BLaER1 (cell line): ENCODE results near the gene PROSER2.
A peak's percentile ranks its signal among the peaks of the same experiment; 100 is the strongest.

ENCODE experiments used
- H3K27ac ChIP-seq: shearing (Covaris generic); formaldehyde crosslinking; 2 replicates; pipeline ENCODE4 v1.8.1; 2022
- H3K27me3 ChIP-seq: shearing (Covaris generic); formaldehyde crosslinking; 2 replicates; pipeline ENCODE4 v1.8.1; 2022
- H3K36me3 ChIP-seq: shearing (Covaris generic); formaldehyde crosslinking; 2 replicates; pipeline ENCODE4 v1.8.1; 2022
- H3K4me1 ChIP-seq: shearing (Covaris generic); formaldehyde crosslinking; 2 replicates; pipeline ENCODE4 v1.8.1; 2022
- H3K4me2 ChIP-seq: shearing (Covaris generic); formaldehyde crosslinking; 2 replicates; pipeline ENCODE4 v1.8.1; 2022
- H3K4me3 ChIP-seq: shearing (Covaris generic); formaldehyde crosslinking; 2 replicates; pipeline ENCODE4 v1.8.1; 2022
- H3K9ac ChIP-seq: shearing (Covaris generic); formaldehyde crosslinking; 2 replicates; pipeline ENCODE4 v1.8.1; 2022
- H3K9me3 ChIP-seq: shearing (Covaris generic); formaldehyde crosslinking; 2 replicates; pipeline ENCODE4 v1.8.1; 2022
- H4K20me1 ChIP-seq: shearing (Covaris generic); formaldehyde crosslinking; 2 replicates; pipeline ENCODE4 v1.8.1; 2022
- Cebpa-rat ChIP-seq: shearing (Covaris generic); IDR thresholded peaks from 2 replicates; pipeline ENCODE4 v1.8.1; 2022

Gene PROSER2

DNA sequence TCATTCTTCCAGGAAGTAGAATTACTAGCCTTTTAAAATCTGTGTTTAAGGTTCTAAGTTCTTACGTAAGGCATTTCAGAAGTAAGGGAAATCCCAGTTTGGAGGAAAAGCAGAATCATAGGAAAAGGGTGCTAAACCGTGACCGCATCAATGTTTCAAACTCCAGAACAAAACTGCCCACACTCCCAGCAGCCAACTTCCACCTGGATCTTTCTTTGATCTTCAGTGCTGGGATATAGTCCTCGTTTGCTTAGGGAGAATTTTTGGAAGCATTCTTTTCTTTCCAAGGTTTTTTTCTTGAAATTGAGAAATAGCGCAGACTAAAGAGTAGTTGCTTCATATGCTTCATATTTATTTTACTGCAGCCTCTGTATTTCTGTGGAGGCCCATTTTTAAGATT is 8.9 kb downstream of the PROSER2 start:
- no peaks in the 10 kb centered on the region for H3K36me3 ChIP-seq
- H4K20me1 ChIP-seq = no peaks in the 10 kb centered on the region
- no peaks in the 10 kb centered on the region for H3K27me3 ChIP-seq
- no peak overlapping the region for H3K27ac ChIP-seq
- H3K4me3 ChIP-seq = no peak overlapping the region
- H3K9ac ChIP-seq = no peak overlapping the region
- no peaks in the 10 kb centered on the region for H3K9me3 ChIP-seq
- no peak overlapping the region for H3K4me2 ChIP-seq
- H3K4me1 ChIP-seq = peaks cover 17% of the 10 kb centered on the region
- TF ChIP-seq Cebpa-rat = no peak

DNA sequence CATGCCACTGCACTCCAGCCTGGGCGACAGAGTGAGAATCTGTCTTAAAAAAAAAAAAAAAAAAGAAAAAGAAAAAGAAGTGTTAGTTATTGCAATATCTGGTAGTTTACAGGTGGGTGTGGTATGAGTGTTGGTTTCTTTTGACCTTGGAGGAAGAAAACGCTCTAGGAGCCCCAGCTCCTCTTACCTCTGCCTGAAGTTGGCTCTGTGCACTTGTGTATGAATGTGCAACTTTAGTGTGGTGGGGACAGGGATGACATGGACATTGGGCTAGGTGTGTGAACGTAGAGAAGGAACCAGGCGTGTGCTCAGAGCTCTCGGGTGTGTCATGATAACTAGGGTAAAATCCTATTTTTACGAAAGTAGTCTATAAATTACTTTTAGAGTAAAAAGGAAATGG is 11.9 kb downstream of the PROSER2 start:
- Histone ChIP-seq H3K4me3 (no peak overlapping the region), H3K9ac (no peak overlapping the region), H3K27ac (no peak overlapping the region), H3K36me3 (no peaks in the 10 kb centered on the region), H3K27me3 (no peaks in the 10 kb centered on the region), H3K4me1 (peaks cover 17% of the 10 kb centered on the region), H4K20me1 (no peaks in the 10 kb centered on the region), H3K9me3 (no peaks in the 10 kb centered on the region), H3K4me2 (peak overlapping the region; percentile 34)
- TF ChIP-seq Cebpa-rat = no peak

DNA sequence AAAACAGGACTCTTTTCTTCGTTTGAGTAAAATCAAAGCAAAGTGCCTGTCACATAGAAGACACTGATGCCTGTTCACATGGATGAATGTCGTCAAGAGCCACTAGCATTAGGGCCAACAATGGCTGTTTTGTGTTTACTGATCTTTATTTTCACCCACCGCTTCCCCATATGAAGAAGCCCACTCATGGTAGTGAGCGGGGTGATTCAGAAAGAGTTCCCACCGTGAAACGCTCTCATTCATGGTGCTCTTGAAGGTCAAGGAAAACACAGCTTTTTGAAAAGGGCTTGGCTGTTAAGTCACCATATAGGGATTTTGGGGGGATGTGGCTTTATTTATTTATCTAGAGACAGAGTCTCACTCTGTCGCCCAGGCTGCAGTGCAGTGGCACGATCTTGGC is 12.5 kb downstream of the PROSER2 start:
- no peak overlapping the region for H3K27ac ChIP-seq
- no peak overlapping the region for H3K9ac ChIP-seq
- H3K4me3 ChIP-seq = no peak overlapping the region
- no peaks in the 10 kb centered on the region for H3K36me3 ChIP-seq
- no peaks in the 10 kb centered on the region for H3K9me3 ChIP-seq
- no peak for TF ChIP-seq Cebpa-rat
- no peak overlapping the region for H3K4me2 ChIP-seq
- H3K4me1 ChIP-seq = peaks cover 14% of the 10 kb centered on the region
- no peaks in the 10 kb centered on the region for H3K27me3 ChIP-seq
- no peaks in the 10 kb centered on the region for H4K20me1 ChIP-seq

DNA sequence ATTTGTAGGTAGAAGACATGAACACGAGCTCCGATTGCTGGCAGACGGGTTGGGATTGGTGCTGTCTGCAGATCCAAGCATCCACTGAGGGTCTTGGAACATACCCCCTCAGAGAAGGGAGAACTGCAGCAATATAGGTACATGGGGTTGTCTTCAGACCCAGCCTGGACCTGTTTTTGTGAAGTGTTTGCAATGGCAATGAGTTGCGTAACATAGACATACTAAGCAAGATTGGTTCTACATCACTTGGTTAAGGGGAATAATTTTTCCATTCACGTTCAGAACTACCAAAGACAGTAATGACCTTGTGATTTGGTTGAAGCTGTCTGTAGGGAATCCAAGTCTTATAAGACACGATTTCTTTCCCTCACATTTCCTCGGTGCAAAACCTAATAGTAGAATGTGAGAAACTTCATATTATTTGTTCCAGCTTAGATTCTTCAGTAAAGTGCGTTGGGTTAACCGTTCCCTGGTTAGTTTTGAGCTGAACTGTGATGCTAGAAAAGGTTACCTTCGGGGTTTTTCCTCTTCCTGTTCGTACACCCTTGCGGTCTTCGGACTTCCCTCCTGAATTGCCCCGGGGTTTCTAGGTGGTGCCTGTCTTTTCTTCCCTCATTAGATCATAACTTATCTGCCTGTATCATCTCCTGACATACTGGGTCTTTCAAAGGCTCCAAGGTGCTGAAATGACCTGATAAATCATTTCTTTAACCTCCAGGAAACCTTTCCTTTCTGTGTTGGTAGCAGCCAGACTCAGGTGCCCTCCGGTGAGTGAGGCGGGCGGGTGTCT is 14.4 kb downstream of the PROSER2 start:
- H3K27ac ChIP-seq = no peak overlapping the region

DNA sequence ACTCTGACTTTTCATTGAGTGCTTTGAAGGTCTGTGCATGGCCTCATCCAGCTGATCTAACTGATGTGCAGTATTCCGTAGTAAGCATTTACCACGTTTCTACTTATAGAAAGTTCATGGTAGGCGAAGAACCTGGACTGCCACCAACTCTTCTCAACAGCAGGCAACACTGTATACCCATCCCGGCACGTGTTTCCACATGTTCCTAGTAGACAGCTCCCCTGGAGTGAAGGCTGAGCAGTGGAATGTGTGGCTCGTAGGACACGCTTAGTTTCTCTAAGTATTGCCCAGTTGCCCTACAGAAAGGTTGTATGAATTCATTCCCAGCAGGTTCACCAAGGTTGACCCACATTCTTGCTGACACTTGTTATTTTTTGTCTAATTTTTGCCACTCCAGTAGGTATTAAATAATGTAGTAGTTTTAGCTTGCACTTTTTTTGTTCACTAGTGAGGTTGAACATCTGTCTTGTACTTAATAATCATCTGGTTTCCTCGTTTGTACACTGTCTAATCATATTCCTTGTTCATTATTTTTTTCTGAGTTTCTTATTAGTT is 15.2 kb downstream of the PROSER2 start:
- Histone ChIP-seq H3K9ac (no peak overlapping the region), H3K4me1 (peaks cover 10% of the 10 kb centered on the region), H4K20me1 (no peaks in the 10 kb centered on the region; the same call in 1 of the 2 replicates), H3K27me3 (no peaks in the 10 kb centered on the region), H3K4me2 (no peak overlapping the region), H3K4me3 (no peak overlapping the region), H3K36me3 (no peaks in the 10 kb centered on the region), H3K9me3 (no peaks in the 10 kb centered on the region), H3K27ac (no peak overlapping the region)
- TF ChIP-seq Cebpa-rat = no peak

More for the DNA sequence above, 14.4 kb downstream of the PROSER2 start:
- Histone ChIP-seq H3K36me3 (no peaks in the 10 kb centered on the region), H3K9ac (no peak overlapping the region), H4K20me1 (no peaks in the 10 kb centered on the region), H3K9me3 (no peaks in the 10 kb centered on the region), H3K27me3 (no peaks in the 10 kb centered on the region), H3K4me1 (peaks cover 10% of the 10 kb centered on the region), H3K4me3 (no peak overlapping the region), H3K4me2 (no peak overlapping the region)
- peak; percentile 79 for TF ChIP-seq Cebpa-rat

DNA sequence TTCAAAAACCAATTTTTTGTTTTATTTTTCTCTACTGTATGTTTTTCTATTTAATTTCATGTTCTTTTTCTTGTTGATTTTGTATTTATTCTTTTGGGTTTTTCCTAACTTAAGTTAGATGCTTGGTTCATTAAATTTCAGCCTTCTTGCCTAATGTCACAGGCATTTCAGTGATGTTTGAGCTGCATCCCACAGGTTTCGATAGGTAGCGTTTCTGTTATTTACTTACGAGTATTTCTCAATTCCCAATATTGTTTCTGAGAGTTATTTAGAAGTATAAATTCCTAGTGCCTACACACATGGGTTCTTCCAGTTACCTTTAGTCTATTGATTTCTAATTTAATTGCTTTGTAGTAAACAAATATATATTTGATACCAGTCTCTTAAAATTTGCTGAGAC is 18.2 kb downstream of the PROSER2 start:
- H3K27ac ChIP-seq = no peak overlapping the region
- H3K27me3 ChIP-seq = no peaks in the 10 kb centered on the region
- H3K9ac ChIP-seq = no peak overlapping the region
- TF ChIP-seq Cebpa-rat = no peak
- no peaks in the 10 kb centered on the region; the same call in 1 of the 2 replicates for H4K20me1 ChIP-seq
- no peaks in the 10 kb centered on the region for H3K9me3 ChIP-seq
- H3K36me3 ChIP-seq = no peaks in the 10 kb centered on the region
- H3K4me2 ChIP-seq = no peak overlapping the region
- H3K4me1 ChIP-seq = peaks cover 1% of the 10 kb centered on the region
- no peak overlapping the region for H3K4me3 ChIP-seq

DNA sequence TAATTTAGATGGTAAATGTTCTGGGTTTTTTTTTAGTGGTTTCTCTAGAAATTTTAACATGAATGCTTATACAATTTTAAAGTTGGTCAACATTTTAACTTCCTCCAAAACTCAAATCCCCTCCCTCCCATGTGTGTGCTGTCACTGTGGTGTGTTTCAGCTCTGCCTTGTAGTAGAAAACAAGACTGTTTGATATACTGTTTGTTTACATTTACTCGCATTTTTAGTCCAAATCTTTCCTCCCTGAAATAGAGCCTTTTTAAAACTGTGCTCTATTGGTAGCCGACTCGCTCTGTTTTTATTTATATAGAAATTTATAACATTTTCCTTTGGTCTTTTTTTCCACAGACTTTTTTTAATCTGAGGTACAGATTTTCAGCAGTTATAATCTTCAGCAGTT is 19.3 kb downstream of the PROSER2 start:
- H3K36me3 ChIP-seq = no peaks in the 10 kb centered on the region
- no peak for TF ChIP-seq Cebpa-rat
- H3K4me1 ChIP-seq = peaks cover 7% of the 10 kb centered on the region
- no peaks in the 10 kb centered on the region for H3K9me3 ChIP-seq
- no peaks in the 10 kb centered on the region for H3K27me3 ChIP-seq
- H3K4me3 ChIP-seq = no peak overlapping the region
- H3K9ac ChIP-seq = no peak overlapping the region
- no peaks in the 10 kb centered on the region; the same call in 1 of the 2 replicates for H4K20me1 ChIP-seq
- H3K4me2 ChIP-seq = no peak overlapping the region
- no peak overlapping the region for H3K27ac ChIP-seq

DNA sequence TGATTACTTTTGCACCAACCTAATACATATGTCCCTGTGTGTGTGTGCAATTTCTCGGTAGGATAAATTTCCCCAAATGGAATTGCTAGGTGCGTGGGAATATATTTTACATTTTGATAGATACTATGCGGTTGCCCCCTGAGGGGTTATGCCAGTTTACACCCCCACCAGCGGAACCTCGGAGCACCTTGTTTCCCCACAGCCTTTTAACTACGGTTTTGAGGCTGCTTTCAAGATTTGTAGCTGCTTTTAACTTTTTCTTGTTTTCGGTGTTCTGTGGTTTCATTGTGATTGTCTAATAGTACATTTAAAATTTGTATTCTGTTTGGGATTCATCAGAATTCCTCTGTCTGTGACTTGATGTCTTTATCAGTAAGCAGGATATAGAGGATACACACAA is 22.0 kb downstream of the PROSER2 start:
- TF ChIP-seq Cebpa-rat = no peak
- H3K27me3 ChIP-seq = no peaks in the 10 kb centered on the region
- H3K4me1 ChIP-seq = peaks cover 11% of the 10 kb centered on the region
- H3K9me3 ChIP-seq = no peaks in the 10 kb centered on the region
- no peak overlapping the region for H3K4me2 ChIP-seq
- H3K9ac ChIP-seq = no peak overlapping the region
- H3K4me3 ChIP-seq = no peak overlapping the region
- H3K36me3 ChIP-seq = peaks cover 10% of the 10 kb centered on the region
- H4K20me1 ChIP-seq = no peaks in the 10 kb centered on the region; the same call in 1 of the 2 replicates
- no peak overlapping the region for H3K27ac ChIP-seq

DNA sequence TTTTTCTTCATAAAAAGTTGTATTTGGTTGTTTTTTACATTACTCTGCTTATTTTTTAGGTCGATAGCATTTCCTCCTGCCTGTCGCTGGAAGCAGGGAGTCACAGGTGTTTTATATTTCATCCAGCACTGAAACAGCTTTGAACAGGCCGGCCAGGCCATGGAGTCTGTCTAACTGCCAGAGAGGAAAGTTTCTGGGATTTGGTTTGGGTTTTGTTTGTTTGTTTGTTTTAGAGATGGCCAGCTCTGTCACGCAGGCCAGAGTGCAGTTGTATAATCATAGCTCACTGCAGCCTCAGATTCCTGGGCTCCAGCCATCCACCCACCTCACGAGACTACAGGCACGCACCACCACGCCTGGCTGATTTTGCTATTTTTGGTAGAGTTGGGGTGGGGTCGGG is 23.4 kb downstream of the PROSER2 start:
- no peak overlapping the region for H3K27ac ChIP-seq
- no peaks in the 10 kb centered on the region for H3K9me3 ChIP-seq
- H3K9ac ChIP-seq = no peak overlapping the region
- H3K4me1 ChIP-seq = peaks cover 11% of the 10 kb centered on the region
- no peak for TF ChIP-seq Cebpa-rat
- no peaks in the 10 kb centered on the region; the same call in 1 of the 2 replicates for H4K20me1 ChIP-seq
- no peak overlapping the region for H3K4me3 ChIP-seq
- peak overlapping the region; percentile 34; the same call in 1 of the 2 replicates for H3K4me2 ChIP-seq
- H3K36me3 ChIP-seq = peaks cover 24% of the 10 kb centered on the region
- H3K27me3 ChIP-seq = no peaks in the 10 kb centered on the region

DNA sequence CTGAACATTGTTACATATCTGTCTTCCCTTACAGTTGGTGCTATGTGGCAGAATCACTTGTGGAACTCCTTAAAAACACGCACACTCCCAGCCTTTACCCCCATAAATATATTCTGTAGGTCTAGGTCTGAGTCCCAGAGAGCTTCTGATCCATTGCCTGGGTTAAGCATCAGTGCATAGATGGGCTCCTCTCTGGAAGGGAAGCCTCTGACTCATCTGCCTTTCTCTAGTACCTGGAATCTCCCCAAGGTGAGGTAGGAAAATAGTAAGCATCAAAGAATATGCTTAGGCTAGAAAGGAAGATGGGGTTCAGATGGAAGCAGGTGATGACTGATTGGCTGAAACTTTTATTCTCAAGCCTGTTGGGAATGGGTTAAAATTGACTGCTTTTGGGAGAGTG is 26.1 kb downstream of the PROSER2 start:
- TF ChIP-seq Cebpa-rat = no peak
- Histone ChIP-seq H3K27ac (no peak overlapping the region), H3K4me2 (no peak overlapping the region), H3K36me3 (peaks cover 51% of the 10 kb centered on the region), H3K9ac (no peak overlapping the region), H3K9me3 (no peaks in the 10 kb centered on the region), H3K27me3 (no peaks in the 10 kb centered on the region), H3K4me3 (no peak overlapping the region), H4K20me1 (no peaks in the 10 kb centered on the region; the same call in 1 of the 2 replicates), H3K4me1 (peaks cover 11% of the 10 kb centered on the region)
